Astrocyte (in vitro differentiated cells and primary cell): ENCODE data around the gene RNF186. TPM values are rescaled to one million over a fixed set of nuclear protein-coding genes. Genes with fewer than 3 reads are reported as not detected.
A peak's percentile ranks its signal among the peaks of the same experiment; 100 is the strongest.

ENCODE experiments used
- DNase-seq: peaks from one replicate; pipeline ENCODE4 v3.0.0-alpha.2; 2010; ENCODE audit warnings: low read depth
- FAIRE-seq: peaks from 2 replicates; lab custom pipeline; 2011; peaks lifted over from hg19 to GRCh38; lab: Jason Lieb, UNC
- H2AFZ ChIP-seq: 2 replicates; pipeline ENCODE4 v1.6.0; 2012; ENCODE audit warnings: low read depth, low read length, inconsistent platforms
- H3K27ac ChIP-seq: 2 replicates; pipeline ENCODE4 v1.5.1; 2011; ENCODE audit warnings: low read depth, low read length, inconsistent platforms
- H3K27me3 ChIP-seq: 2 replicates; pipeline ENCODE4 v1.6.0; 2011; ENCODE audit warnings: low read length, inconsistent platforms; ENCODE audit not compliant: insufficient read depth
- H3K36me3 ChIP-seq: 2 replicates; pipeline ENCODE4 v1.5.1; 2011; ENCODE audit warnings: low read length, inconsistent platforms; ENCODE audit not compliant: insufficient read depth
- H3K4me1 ChIP-seq: 2 replicates; pipeline ENCODE4 v1.5.1; 2011; ENCODE audit warnings: low read length, inconsistent platforms; ENCODE audit not compliant: insufficient read depth
- H3K4me2 ChIP-seq: 2 replicates; pipeline ENCODE4 v1.6.0; 2012; ENCODE audit warnings: low read length, inconsistent platforms
- H3K4me3 ChIP-seq: 2 replicates; pipeline ENCODE4 v1.5.1; 2011; ENCODE audit warnings: low read depth, mild to moderate bottlenecking, low read length, inconsistent platforms; ENCODE audit not compliant: insufficient read depth
- H3K79me2 ChIP-seq: 2 replicates; pipeline ENCODE4 v1.6.0; 2012; ENCODE audit warnings: mild to moderate bottlenecking, low read length, inconsistent platforms; ENCODE audit not compliant: insufficient read depth
- H3K9ac ChIP-seq: 2 replicates; pipeline ENCODE4 v1.6.0; 2012; ENCODE audit warnings: mild to moderate bottlenecking, low read length, inconsistent platforms
- H3K9me3 ChIP-seq: 2 replicates; pipeline ENCODE4 v1.5.1; 2012; ENCODE audit warnings: low read depth, mild to moderate bottlenecking, low read length, inconsistent platforms; ENCODE audit not compliant: insufficient read depth
- H4K20me1 ChIP-seq: 2 replicates; pipeline ENCODE4 v1.6.0; 2012; ENCODE audit warnings: low read length, inconsistent platforms; ENCODE audit not compliant: insufficient read depth
- H3K27ac Mint-ChIP-seq: one replicate; pipeline ENCODE4 v1.8.0; 2021; ENCODE audit warnings: mild to moderate bottlenecking, mixed read lengths; ENCODE audit not compliant: unreplicated experiment
- H3K27me3 Mint-ChIP-seq: one replicate; pipeline ENCODE4 v1.8.0; 2021; ENCODE audit warnings: low read depth, mixed read lengths; ENCODE audit not compliant: unreplicated experiment
- H3K36me3 Mint-ChIP-seq: one replicate; pipeline ENCODE4 v1.8.0; 2021; ENCODE audit warnings: low read depth, mixed read lengths; ENCODE audit not compliant: unreplicated experiment
- H3K4me1 Mint-ChIP-seq: one replicate; pipeline ENCODE4 v1.8.0; 2021; ENCODE audit warnings: low read depth, mixed read lengths; ENCODE audit not compliant: unreplicated experiment
- H3K4me3 Mint-ChIP-seq: one replicate; pipeline ENCODE4 v1.8.0; 2021; ENCODE audit warnings: mild to moderate bottlenecking, moderate library complexity, mixed read lengths; ENCODE audit not compliant: unreplicated experiment
- H3K9me3 Mint-ChIP-seq: one replicate; pipeline ENCODE4 v1.8.0; 2021; ENCODE audit warnings: mild to moderate bottlenecking, mixed read lengths; ENCODE audit not compliant: unreplicated experiment
- EZH2 ChIP-seq: IDR thresholded peaks from 2 replicates; pipeline ENCODE4 v1.6.1; 2012; ENCODE audit warnings: mild to moderate bottlenecking, low read length, inconsistent platforms; ENCODE audit not compliant: insufficient read depth
- total RNA-seq: library from RNA; stranded (reverse); gene quantifications from 2 replicates; pipeline ENCODE4 v1.2.1, GENCODE V29; 2021
- TF ChIP-seq, protein P1 (sequence below): IDR thresholded peaks from 2 replicates; pipeline ENCODE4 v1.5.1; 2011; ENCODE audit warnings: low read depth, mild to moderate bottlenecking, inconsistent platforms, low read length, moderate library complexity; ENCODE audit not compliant: insufficient read depth

Gene RNF186
- total RNA-seq, 1 donor from 2014 or later, result not detected

DNA sequence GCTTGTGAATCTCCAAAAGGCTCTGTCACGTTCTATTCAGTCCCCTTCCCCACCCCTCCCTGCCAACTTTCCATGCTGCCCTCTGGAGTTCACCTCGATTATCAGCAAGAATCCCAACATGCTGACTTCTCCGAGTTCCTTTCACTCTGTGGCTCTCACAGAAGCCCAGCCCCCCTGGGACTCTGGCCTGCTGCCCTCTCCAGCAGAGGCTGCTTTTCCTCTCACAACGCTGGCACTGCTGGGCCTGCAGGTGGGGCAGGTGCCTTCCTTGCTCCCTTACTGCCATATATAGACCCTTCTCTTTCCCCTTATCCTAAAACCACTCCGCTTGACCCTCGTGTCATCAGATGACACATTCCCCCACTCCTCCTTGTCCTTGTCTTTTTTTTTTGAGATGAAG lies 10.2 kb upstream of the RNF186 start:
- no peaks in the 10 kb centered on the region for H3K9me3 ChIP-seq
- Mint-ChIP-seq H3K27me3 (peaks cover 12% of the 10 kb centered on the region), H3K9me3 (peaks cover 4% of the 10 kb centered on the region), H3K4me3 (no peak overlapping the region), H3K36me3 (no peaks in the 10 kb centered on the region), H3K27ac (no peak overlapping the region), H3K4me1 (peaks cover 4% of the 10 kb centered on the region)
- H3K4me2 ChIP-seq, result no peak overlapping the region
- H3K79me2 ChIP-seq, result no peaks in the 10 kb centered on the region
- no peak overlapping the region for H3K4me3 ChIP-seq
- H3K27ac ChIP-seq, result no peak overlapping the region
- no peaks in the 10 kb centered on the region for H4K20me1 ChIP-seq
- no peaks in the 10 kb centered on the region for H3K36me3 ChIP-seq
- no peak overlapping the region for H3K9ac ChIP-seq
- H3K27me3 ChIP-seq, result no peaks in the 10 kb centered on the region
- no peak for FAIRE-seq
- no peak overlapping the region for H2AFZ ChIP-seq
- DNase-seq, result no peak
- no peak for TF ChIP-seq EZH2
- TF ChIP-seq, protein P1, sequence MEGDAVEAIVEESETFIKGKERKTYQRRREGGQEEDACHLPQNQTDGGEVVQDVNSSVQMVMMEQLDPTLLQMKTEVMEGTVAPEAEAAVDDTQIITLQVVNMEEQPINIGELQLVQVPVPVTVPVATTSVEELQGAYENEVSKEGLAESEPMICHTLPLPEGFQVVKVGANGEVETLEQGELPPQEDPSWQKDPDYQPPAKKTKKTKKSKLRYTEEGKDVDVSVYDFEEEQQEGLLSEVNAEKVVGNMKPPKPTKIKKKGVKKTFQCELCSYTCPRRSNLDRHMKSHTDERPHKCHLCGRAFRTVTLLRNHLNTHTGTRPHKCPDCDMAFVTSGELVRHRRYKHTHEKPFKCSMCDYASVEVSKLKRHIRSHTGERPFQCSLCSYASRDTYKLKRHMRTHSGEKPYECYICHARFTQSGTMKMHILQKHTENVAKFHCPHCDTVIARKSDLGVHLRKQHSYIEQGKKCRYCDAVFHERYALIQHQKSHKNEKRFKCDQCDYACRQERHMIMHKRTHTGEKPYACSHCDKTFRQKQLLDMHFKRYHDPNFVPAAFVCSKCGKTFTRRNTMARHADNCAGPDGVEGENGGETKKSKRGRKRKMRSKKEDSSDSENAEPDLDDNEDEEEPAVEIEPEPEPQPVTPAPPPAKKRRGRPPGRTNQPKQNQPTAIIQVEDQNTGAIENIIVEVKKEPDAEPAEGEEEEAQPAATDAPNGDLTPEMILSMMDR, result no peak
- H3K4me1 ChIP-seq, result no peaks in the 10 kb centered on the region

DNA sequence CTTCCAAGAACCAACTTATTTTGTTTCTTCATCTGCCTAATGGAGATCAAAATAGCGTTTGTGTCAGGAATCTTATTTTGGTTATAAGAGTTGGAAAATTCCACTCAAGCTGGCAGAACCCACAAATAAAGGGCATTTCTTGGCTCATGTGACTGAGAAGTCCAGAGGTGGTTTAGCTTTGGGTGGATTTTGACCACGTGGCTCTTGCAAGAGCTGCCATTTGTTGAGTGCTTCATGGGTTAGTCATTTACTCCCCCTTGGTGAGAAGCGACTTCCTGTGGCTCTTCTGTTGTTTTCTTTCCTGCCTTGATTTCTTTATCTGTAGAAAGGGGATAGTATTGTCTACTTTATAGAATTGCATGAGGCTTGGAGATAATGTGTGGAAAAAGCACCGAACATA lies 9.5 kb upstream of the RNF186 start:
- no peaks in the 10 kb centered on the region for H3K36me3 ChIP-seq
- DNase-seq, result peak; percentile 4

DNA sequence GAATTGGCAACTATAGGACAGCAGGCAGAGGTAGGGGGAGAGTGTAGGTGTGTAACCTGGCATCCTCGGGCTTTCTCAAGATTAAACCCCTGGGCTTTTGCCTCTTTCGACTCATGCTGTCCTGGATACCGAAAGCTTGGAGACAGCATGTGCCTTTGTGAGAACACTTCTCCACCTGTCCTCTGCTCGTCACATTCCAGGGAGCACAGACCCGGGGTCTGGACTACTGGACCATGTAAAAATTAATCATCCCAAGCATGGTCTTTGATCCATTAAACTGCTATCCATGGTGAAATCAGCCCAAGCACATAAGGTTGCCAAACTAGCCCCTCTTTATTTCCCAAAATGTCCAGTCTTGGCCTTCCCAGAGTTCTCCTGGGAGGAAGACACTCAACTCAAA lies 9.0 kb upstream of the RNF186 start:
- H3K4me3 Mint-ChIP-seq, result no peak overlapping the region
- no peaks in the 10 kb centered on the region for H3K4me1 ChIP-seq
- FAIRE-seq (no peak), DNase-seq (no peak)
- no peaks in the 10 kb centered on the region for H3K36me3 ChIP-seq
- H3K4me2 ChIP-seq, result no peak overlapping the region
- no peaks in the 10 kb centered on the region for H3K36me3 Mint-ChIP-seq
- H3K9me3 ChIP-seq, result no peaks in the 10 kb centered on the region
- H2AFZ ChIP-seq, result no peak overlapping the region
- H3K27ac Mint-ChIP-seq, result no peak overlapping the region
- peaks cover 4% of the 10 kb centered on the region for H3K4me1 Mint-ChIP-seq
- H3K4me3 ChIP-seq, result no peak overlapping the region
- no peaks in the 10 kb centered on the region for H4K20me1 ChIP-seq
- peaks cover 16% of the 10 kb centered on the region for H3K27me3 Mint-ChIP-seq
- TF ChIP-seq EZH2, result no peak
- no peaks in the 10 kb centered on the region for H3K27me3 ChIP-seq
- no peak overlapping the region for H3K9ac ChIP-seq
- no peak overlapping the region for H3K27ac ChIP-seq
- peaks cover 2% of the 10 kb centered on the region for H3K9me3 Mint-ChIP-seq
- H3K79me2 ChIP-seq, result no peaks in the 10 kb centered on the region

More for the DNA sequence above, 9.5 kb upstream of the RNF186 start:
- Mint-ChIP-seq H3K27me3 (peaks cover 14% of the 10 kb centered on the region), H3K4me1 (peaks cover 4% of the 10 kb centered on the region), H3K4me3 (no peak overlapping the region), H3K36me3 (no peaks in the 10 kb centered on the region), H3K27ac (peak overlapping the region; percentile 44), H3K9me3 (peaks cover 4% of the 10 kb centered on the region)
- H4K20me1 ChIP-seq, result no peaks in the 10 kb centered on the region
- TF ChIP-seq EZH2, result no peak
- TF ChIP-seq, protein P1, result no peak
- peak overlapping the region; percentile 27 for H2AFZ ChIP-seq
- H3K4me1 ChIP-seq, result no peaks in the 10 kb centered on the region
- no peak overlapping the region for H3K27ac ChIP-seq
- no peaks in the 10 kb centered on the region for H3K27me3 ChIP-seq
- H3K4me2 ChIP-seq, result no peak overlapping the region
- no peaks in the 10 kb centered on the region for H3K9me3 ChIP-seq
- no peaks in the 10 kb centered on the region for H3K79me2 ChIP-seq
- no peak overlapping the region for H3K9ac ChIP-seq
- FAIRE-seq, result no peak
- no peak overlapping the region for H3K4me3 ChIP-seq
